Type B pancreatic cell (in vitro differentiated cells): Measurements from ENCODE around the gene SLC23A3. TPM values are rescaled to one million over a fixed set of nuclear protein-coding genes. Genes with fewer than 3 reads are reported as not detected.

ENCODE experiments used
- DNase-seq: peaks from one replicate; pipeline ENCODE4 v3.0.0; 2021; ENCODE audit warnings: mixed read lengths; ENCODE audit not compliant: unreplicated experiment; ENCODE audit errors: extremely low spot score
- H3K27ac Mint-ChIP-seq: 2 replicates; pipeline ENCODE4 v1.8.0; 2021; ENCODE audit warnings: mild to moderate bottlenecking, mixed read lengths
- H3K27me3 Mint-ChIP-seq: 2 replicates; pipeline ENCODE4 v1.8.0; 2021; ENCODE audit warnings: mixed read lengths
- H3K36me3 Mint-ChIP-seq: 2 replicates; pipeline ENCODE4 v1.8.0; 2021; ENCODE audit warnings: mixed read lengths
- H3K4me1 Mint-ChIP-seq: one replicate; pipeline ENCODE4 v1.8.0; 2021; ENCODE audit warnings: mixed read lengths; ENCODE audit not compliant: unreplicated experiment
- H3K4me3 Mint-ChIP-seq: 2 replicates; pipeline ENCODE4 v1.8.0; 2021; ENCODE audit warnings: mild to moderate bottlenecking, mixed read lengths
- H3K9me3 Mint-ChIP-seq: 2 replicates; pipeline ENCODE4 v1.8.0; 2021; ENCODE audit warnings: mixed read lengths
- CTCF ChIP-seq: fragments of 200-600 bp; sonication (generic); conservative IDR thresholded peaks from 2 replicates; pipeline ENCODE4 v1.5.0; 2021; ENCODE audit warnings: antibody characterized with exemption, mild to moderate bottlenecking
- total RNA-seq: library from RNA; stranded (reverse); gene quantifications from 2 replicates; pipeline ENCODE4 v1.2.1, GENCODE V29; 2021; ENCODE audit warnings: low replicate concordance

The SLC23A3 gene
- total RNA-seq, 1 donor from 2014 or later: 5.5 TPM

GRCh38 chr2:219214786-219215185, 45.0 kb upstream of the SLC23A3 start:
- no peak overlapping the region for H3K4me3 Mint-ChIP-seq
- no peak for DNase-seq
- TF ChIP-seq CTCF: no peak
- H3K9me3 Mint-ChIP-seq: no peaks in the 10 kb centered on the region
- no peaks in the 10 kb centered on the region for H3K27me3 Mint-ChIP-seq
- H3K4me1 Mint-ChIP-seq: peaks cover 18% of the 10 kb centered on the region
- no peak overlapping the region for H3K27ac Mint-ChIP-seq
- H3K36me3 Mint-ChIP-seq: peaks cover 3% of the 10 kb centered on the region

GRCh38 chr2:219214141-219214540, 44.3 kb upstream of the SLC23A3 start:
- TF ChIP-seq CTCF: no peak
- Mint-ChIP-seq H3K9me3 (no peaks in the 10 kb centered on the region), H3K27ac (no peak overlapping the region), H3K4me3 (no peak overlapping the region), H3K4me1 (peaks cover 14% of the 10 kb centered on the region), H3K36me3 (no peaks in the 10 kb centered on the region), H3K27me3 (no peaks in the 10 kb centered on the region)
- DNase-seq: no peak

GRCh38 chr2:219213486-219214071, 43.8 kb upstream of the SLC23A3 start:
- Mint-ChIP-seq H3K27ac (no peak overlapping the region), H3K9me3 (no peaks in the 10 kb centered on the region), H3K36me3 (no peaks in the 10 kb centered on the region), H3K27me3 (no peaks in the 10 kb centered on the region), H3K4me1 (peaks cover 11% of the 10 kb centered on the region), H3K4me3 (no peak overlapping the region)
- TF ChIP-seq CTCF: no peak
- no peak for DNase-seq

- H3K9me3 Mint-ChIP-seq: no peaks in the 10 kb centered on the region
- no peaks in the 10 kb centered on the region for H3K27me3 Mint-ChIP-seq
- no peaks in the 10 kb centered on the region for H3K36me3 Mint-ChIP-seq
- DNase-seq: no peak
- peaks cover 16% of the 10 kb centered on the region for H3K4me1 Mint-ChIP-seq
- no peak for TF ChIP-seq CTCF
- no peak overlapping the region for H3K4me3 Mint-ChIP-seq
- no peak overlapping the region for H3K27ac Mint-ChIP-seq
Observed at GRCh38 chr2:219213026-219213415, 43.2 kb upstream of the SLC23A3 start.

GRCh38 chr2:219210886-219211362, 41.1 kb upstream of the SLC23A3 start:
- Mint-ChIP-seq H3K36me3 (no peaks in the 10 kb centered on the region), H3K27me3 (peaks cover 4% of the 10 kb centered on the region), H3K27ac (no peak overlapping the region), H3K4me3 (no peak overlapping the region), H3K4me1 (peaks cover 23% of the 10 kb centered on the region), H3K9me3 (no peaks in the 10 kb centered on the region)
- no peak for TF ChIP-seq CTCF
- no peak for DNase-seq
